HG03460 (cell line): Measurements from ENCODE around the gene CZIB.

Experiments
- ATAC-seq: cut with Tn5 transposase; IDR thresholded peaks from one replicate; pipeline ENCODE4 v1.9.1; 2021; ENCODE audit not compliant: unreplicated experiment

CZIB gene

DNA sequence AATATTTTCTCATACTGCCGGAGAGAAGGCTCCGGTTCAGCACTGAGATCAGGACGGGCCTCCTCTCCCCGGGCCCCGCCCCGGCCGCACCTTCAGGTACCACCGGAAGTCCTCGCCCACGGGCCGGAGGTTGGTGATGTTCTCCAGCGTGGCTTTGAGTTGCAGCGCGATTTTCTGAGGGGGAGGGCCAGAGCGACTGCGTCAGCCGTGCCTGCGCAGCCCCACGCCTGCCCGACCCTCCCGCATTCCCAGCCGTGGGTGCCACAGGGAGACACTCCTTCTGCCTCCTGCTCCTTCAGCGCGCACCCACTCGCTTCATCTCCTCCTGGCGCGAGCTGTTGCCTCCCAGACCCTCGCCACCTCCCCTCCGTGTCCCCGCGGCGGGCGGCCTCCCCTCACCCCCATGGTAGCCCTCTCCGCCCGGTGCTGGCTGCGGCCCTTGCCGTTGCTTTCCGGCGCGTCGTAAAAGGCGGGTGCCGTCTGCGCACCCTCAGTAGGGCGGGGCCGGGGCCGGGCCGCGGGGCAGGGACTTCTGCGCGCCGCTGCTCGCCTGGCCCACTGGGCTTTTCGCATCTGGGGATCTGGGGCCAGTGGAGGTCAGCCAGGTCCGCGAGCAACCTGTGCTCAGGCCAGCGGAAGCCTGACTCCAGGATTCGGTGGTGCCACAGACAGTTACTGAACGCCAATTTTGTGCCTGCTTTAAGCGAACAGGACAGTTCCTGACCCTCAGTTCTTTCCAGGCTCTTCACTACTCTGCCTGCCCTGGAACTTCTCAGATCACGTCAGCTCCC lies at the start of gene CZIB:
Gene CZIB, minus strand, starts transcription at position 464 of the 791 bp plus-strand sequence. Its CDS starts 59 bp downstream, at position 405.
- peak; percentile 93 for ATAC-seq

- ATAC-seq, result no peak
Measured at GRCh38 chr1:53270107-53270506, 49.7 kb upstream of the CZIB start.

DNA sequence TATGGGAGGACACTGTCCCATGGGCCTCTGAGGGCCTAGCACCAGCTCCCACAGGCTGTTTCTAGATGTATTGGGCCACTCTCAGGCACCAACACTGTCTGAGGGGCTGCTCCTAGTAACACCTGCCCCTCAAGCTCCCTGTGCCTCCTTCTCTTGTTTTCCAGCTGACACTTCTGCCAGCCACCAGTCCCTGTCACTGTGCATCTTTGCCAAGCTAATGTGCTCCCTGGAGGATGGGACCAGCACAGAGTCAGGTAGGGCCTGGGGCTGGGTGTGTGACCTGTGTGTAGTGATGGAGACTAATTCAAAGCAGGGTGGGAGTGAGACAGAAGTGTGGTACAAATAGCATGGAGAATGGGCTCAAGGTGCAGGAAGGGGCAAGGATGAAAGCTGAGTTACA lies 47.3 kb upstream of the CZIB start:
- ATAC-seq, result no peak

- ATAC-seq, result no peak
Measured at GRCh38 chr1:53266038-53266437, 45.6 kb upstream of the CZIB start.

DNA sequence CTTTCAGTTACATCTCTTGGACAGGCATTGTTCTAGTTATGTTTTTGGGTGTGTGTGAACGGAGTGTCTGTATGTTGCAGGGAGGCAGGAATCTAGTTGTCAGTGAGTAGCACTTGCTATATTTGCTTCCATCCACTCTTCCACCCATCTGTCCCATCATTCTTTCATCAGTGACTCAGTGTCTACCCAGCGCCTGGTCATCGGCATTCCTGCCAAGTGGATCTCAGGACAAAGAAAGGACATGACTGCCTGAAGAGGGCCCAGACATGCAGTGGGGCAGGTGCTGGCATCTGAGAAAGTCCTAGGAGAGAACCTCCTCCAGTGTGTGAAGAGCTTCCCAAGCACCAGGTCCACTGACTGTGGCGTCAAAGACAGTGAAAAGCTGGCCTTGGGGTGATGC lies 45.1 kb upstream of the CZIB start:
- ATAC-seq, result no peak

GRCh38 chr1:53264048-53264447 lies 43.6 kb upstream of the CZIB start:
- no peak for ATAC-seq

- no peak for ATAC-seq
Measured at GRCh38 chr1:53262000-53262399, 41.6 kb upstream of the CZIB start.

GRCh38 chr1:53260631-53261247 lies 40.3 kb upstream of the CZIB start:
- ATAC-seq, result no peak

DNA sequence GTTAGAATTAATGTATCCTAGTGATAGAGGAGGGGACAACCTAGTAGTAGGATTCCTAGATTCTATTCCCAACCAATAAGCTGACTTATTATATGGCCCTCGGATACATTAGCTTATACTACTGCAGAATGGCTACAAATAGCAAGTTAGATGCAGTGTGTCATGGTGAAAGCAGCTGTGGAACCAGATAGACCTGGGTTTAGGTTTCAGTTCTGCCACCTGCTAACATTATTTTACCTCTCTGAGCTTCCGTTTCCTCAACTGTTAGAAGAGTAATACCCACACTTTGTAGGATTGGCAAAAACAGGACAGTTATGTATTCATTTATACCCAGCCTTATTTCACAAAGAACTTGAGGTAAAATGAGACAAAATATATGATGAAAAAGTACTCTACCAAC lies 39.5 kb upstream of the CZIB start:
- no peak for ATAC-seq

- no peak for ATAC-seq
Measured at GRCh38 chr1:53258216-53258615, 37.8 kb upstream of the CZIB start.

GRCh38 chr1:53257454-53258081 lies 37.1 kb upstream of the CZIB start:
- no peak for ATAC-seq

GRCh38 chr1:53256511-53257453 lies 36.3 kb upstream of the CZIB start:
- ATAC-seq, result no peak

GRCh38 chr1:53255031-53255430 lies 34.6 kb upstream of the CZIB start:
- no peak for ATAC-seq

DNA sequence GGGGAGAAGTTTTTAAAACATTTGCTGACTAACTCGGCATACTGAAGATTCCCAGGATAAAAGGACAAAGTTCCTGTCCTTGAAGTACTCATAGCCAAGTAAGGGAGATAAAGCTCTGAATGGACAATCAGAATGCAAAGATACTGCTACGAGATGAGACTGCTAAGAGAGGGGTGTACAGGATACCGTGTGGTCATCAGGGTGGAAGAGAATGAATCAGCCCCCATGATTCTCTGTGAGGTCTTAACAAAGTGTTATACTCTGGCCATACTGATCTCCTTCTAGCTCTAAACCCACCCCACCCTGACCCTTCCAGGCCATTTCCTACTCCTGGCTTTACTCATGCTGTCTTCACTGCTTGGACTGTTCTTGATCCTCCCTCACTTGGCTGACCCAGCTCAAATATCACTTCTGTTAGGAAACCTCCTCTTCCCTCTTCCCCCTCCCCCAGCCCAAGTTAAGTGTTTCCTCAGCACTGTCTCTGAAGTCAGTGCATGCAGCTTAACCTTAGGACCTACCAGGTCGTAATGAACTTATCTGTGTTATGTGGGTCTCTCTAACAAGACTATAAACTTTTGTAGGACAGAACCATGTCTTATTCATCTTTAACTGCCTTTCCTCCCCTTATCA lies 33.7 kb upstream of the CZIB start:
- no peak for ATAC-seq

GRCh38 chr1:53250325-53250724 lies 29.9 kb upstream of the CZIB start:
- no peak for ATAC-seq

DNA sequence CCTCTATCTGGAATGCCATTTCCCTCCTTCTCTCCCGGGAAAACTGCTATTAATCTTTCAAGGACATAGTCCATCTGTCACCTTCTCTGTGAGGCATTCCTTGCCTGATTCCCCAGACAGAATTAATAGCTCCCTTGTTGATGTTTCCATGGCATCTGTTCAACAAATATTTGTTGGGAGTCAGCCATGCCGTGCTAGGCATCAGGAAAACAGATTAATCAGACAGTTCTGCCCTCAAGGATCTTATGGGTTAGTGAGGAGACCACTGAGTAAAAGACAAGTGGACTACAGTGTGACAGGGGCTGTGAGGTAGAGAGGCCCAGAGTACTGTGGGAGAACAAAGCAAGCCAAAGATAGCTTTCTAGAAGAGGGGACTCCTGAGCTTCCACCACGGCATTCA lies 29.3 kb upstream of the CZIB start:
- ATAC-seq, result no peak

DNA sequence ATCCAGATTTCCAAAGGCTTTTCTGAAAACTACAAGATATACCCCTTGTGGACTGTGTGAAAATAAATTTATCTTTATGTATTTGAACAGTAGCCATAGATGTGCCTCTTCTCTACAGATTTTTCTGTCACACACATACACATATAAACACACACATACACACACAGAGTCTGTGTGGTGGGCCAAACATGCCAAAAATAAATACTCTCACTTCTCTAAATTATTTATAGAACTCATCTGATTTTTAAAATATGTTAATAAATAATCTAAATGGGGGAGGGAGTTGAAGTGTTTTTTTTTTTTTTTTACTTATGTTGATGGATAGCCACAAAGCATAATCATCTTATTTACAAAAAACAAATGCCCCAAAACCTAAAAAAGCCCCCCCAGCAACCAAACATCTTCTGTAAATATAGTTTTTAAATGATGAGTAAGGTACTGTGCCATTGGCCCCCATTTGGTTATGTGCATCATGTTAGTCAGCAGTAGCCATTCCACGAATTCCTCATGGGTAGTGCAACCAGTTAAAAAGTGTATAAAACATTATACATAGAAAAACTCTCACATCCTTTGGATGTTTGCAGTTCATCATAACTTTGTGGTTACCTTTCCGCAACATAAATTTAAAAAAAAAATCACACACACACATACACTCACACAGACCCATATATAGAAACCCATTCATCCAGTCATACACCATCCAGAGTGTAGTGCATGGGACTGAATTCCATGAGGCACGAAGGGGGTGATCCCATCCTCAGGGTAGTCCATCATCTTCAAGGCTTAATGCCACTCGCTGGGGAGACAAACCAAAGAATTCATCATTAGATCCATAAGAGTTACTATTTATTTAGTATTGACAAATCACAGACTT lies 26.1 kb upstream of the CZIB start:
- no peak for ATAC-seq

GRCh38 chr1:53244141-53244540 lies 23.7 kb upstream of the CZIB start:
- no peak for ATAC-seq

DNA sequence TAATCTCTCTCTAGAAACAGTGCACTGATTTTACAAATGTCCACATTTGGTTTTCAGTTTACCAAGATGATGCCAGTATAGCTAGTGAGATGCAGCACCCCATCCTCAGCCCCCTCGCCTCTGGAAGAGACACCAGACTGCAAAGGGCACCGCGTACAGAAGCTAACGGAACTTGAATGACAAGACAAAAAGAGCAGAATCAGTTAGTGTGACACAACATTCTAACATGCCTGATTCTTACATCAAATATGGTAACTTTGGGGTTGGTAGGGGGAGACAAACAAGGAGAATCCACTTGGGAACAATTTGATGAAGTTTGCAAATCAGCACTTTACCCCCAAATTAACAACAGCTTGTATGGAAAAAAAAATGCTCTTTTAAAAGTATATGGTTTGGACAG lies 21.9 kb upstream of the CZIB start:
- ATAC-seq, result no peak

DNA sequence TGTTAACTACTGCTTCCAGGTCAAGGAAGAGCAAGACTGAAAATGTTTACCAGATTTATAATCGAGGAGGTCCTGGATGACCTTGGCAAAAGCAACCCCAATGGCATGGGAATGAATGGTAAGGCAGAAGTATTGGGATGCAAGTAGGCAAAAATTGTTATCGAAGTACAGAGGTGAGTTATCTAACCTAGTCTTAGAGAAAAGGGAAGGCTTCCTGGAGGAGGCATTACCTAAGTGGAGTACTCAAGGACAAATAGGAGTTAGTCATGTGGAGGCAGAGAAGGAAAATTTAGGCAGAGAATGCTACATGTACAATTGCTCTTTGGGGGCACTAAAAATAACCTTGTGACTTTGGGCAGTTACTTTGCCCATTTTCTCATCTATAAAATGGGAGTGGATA lies 21.4 kb upstream of the CZIB start:
- ATAC-seq, result no peak
